OCI-LY1 (cell line): ENCODE results near the gene PMEPA1.

Experiments used
- CTCF ChIP-seq: fragments of 200-600 bp; sonication (generic), shearing (Covaris generic); IDR thresholded peaks from 2 replicates; pipeline ENCODE4 v1.5.1; 2017; ENCODE audit warnings: mild to moderate bottlenecking, antibody characterized with exemption, low read length, moderate library complexity, mixed read lengths
- EZH2 ChIP-seq: fragments of 200-600 bp; sonication (generic), shearing (Covaris generic); IDR thresholded peaks from 2 replicates; pipeline ENCODE4 v1.8.0; 2017; ENCODE audit warnings: borderline replicate concordance, mixed run types, mild to moderate bottlenecking, antibody characterized with exemption, low read length, moderate library complexity, mixed read lengths

GRCh38 chr20:57661746-57662455 lies 47.9 kb downstream of the PMEPA1 start:
- TF ChIP-seq CTCF (no peak), EZH2 (no peak)
